HL-60 (cell line): Measurements from ENCODE around the gene RHBDD2.

Experiments used
- DNase-seq, 2 experiments: peaks; one replicate each; pipeline ENCODE4 v3.0.0-alpha.2; 2010 to 2020; ENCODE audit warnings: low read depth in 1 of 2, low spot score in 1 of 2
- H3K27ac ChIP-seq: fragments of 250-450 bp; sonication (Bioruptor Pico); replicated peaks from 2 replicates; pipeline ENCODE4 v1.5.1; 2020; ENCODE audit warnings: mild to moderate bottlenecking, moderate library complexity
- H3K27me3 ChIP-seq: fragments of 250-450 bp; sonication (Bioruptor Pico); 2 replicates; pipeline ENCODE4 v1.5.1; 2021; ENCODE audit warnings: mild to moderate bottlenecking, moderate library complexity; ENCODE audit not compliant: insufficient read depth, poor library complexity, severe bottlenecking
- H3K4me3 ChIP-seq: replicated peaks from 2 replicates; pipeline ENCODE4 v1.5.1; 2011; ENCODE audit warnings: mild to moderate bottlenecking, control low read depth, low read length; ENCODE audit not compliant: insufficient read depth
- CTCF ChIP-seq: IDR thresholded peaks from one replicate; pipeline ENCODE4 v1.5.1; 2011; ENCODE audit warnings: low read length, control low read depth, inconsistent platforms; ENCODE audit not compliant: insufficient read depth
- GABPA ChIP-seq: IDR thresholded peaks from 2 replicates; pipeline ENCODE4 v1.6.1; 2012; ENCODE audit warnings: low read depth
- POLR2AphosphoS5 ChIP-seq: IDR thresholded peaks from 2 replicates; pipeline ENCODE4 v1.6.1; 2012; ENCODE audit warnings: low read depth
- SPI1 ChIP-seq: IDR thresholded peaks from 2 replicates; pipeline ENCODE4 v1.6.1; 2012; ENCODE audit warnings: low read depth, mild to moderate bottlenecking, borderline replicate concordance
- TF ChIP-seq, protein P1 (sequence below): IDR thresholded peaks from 2 replicates; pipeline ENCODE4 v1.6.1; 2012; ENCODE audit warnings: low read depth; ENCODE audit not compliant: insufficient replicate concordance

Gene RHBDD2

DNA sequence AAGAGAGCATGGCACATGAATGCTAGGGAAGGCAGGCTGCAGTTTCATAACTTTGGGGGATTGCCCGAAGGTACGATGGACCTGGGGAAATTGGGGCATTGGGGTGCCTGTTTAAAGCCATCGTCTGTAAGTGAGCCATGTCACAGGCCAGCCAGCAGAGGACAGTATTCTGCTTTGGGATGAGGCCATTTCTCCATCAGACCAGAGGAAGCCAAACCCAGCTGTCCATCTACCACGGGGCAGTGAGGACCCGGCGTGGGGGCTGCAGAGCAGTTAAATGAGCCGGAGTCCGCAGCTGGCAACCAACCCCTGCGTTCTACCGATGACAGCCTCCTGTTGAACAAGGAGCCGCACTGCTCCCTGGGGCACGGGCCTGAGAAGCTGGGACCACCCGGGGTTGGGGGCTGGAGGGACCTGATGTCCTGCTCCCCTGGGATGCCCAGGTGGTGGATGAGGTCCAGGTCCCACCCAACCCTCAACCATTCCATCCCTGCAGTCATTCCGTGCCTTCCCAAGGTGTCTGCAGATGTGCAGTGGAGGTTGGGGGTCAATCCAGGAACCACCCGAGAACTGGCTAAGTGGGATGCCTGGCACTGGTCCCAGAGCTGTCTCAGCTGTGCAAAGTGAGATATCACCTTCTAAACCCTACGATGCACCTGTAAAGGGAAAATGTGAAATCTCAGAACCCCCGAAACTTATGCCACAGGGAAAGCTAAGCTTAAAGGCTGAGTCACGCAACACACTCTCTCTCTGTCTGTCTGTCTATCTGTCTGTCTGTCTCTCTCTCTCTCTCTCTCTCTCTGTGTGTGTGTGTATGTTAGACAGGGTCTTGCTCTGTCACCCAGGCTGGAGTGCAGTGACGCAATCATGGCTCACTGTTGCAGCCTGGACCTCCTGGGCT is 12.1 kb upstream of the RHBDD2 start:
- Histone ChIP-seq H3K27ac (no peak overlapping the region), H3K27me3 (no peaks in the 10 kb centered on the region), H3K4me3 (no peak overlapping the region)
- peak in 1 of 2 experiments; percentile 67 for DNase-seq
- TF ChIP-seq, protein P1, sequence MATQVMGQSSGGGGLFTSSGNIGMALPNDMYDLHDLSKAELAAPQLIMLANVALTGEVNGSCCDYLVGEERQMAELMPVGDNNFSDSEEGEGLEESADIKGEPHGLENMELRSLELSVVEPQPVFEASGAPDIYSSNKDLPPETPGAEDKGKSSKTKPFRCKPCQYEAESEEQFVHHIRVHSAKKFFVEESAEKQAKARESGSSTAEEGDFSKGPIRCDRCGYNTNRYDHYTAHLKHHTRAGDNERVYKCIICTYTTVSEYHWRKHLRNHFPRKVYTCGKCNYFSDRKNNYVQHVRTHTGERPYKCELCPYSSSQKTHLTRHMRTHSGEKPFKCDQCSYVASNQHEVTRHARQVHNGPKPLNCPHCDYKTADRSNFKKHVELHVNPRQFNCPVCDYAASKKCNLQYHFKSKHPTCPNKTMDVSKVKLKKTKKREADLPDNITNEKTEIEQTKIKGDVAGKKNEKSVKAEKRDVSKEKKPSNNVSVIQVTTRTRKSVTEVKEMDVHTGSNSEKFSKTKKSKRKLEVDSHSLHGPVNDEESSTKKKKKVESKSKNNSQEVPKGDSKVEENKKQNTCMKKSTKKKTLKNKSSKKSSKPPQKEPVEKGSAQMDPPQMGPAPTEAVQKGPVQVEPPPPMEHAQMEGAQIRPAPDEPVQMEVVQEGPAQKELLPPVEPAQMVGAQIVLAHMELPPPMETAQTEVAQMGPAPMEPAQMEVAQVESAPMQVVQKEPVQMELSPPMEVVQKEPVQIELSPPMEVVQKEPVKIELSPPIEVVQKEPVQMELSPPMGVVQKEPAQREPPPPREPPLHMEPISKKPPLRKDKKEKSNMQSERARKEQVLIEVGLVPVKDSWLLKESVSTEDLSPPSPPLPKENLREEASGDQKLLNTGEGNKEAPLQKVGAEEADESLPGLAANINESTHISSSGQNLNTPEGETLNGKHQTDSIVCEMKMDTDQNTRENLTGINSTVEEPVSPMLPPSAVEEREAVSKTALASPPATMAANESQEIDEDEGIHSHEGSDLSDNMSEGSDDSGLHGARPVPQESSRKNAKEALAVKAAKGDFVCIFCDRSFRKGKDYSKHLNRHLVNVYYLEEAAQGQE: no peak
- peak; percentile 100 for TF ChIP-seq CTCF

GRCh38 chr7:75867390-75867717 is 11.5 kb upstream of the RHBDD2 start:
- DNase-seq: no peak
- H3K4me3 ChIP-seq: no peak overlapping the region
- H3K27me3 ChIP-seq: no peaks in the 10 kb centered on the region
- H3K27ac ChIP-seq: no peak overlapping the region
- TF ChIP-seq, protein P1: no peak

- Histone ChIP-seq H3K27ac (no peak overlapping the region), H3K4me3 (no peak overlapping the region), H3K27me3 (no peaks in the 10 kb centered on the region)
- no peak for DNase-seq
- TF ChIP-seq CTCF (no peak), GABPA (no peak), SPI1 (no peak), POLR2AphosphoS5 (no peak)
- TF ChIP-seq, protein P1: no peak
Measured at GRCh38 chr7:75868153-75868552, 10.7 kb upstream of the RHBDD2 start.
